HepG2 (cell line): ENCODE results near the gene PSMA4. TPM values are rescaled to one million over a fixed set of nuclear protein-coding genes. Genes with fewer than 3 reads are reported as not detected.

Experiments used
- ATAC-seq: fragments of 200-7000 bp; cut with Tn5 transposase; 3 replicates; pipeline ENCODE4 v1.9.1; 2020; ENCODE audit warnings: mild to moderate bottlenecking, moderate library complexity
- BruUV-seq: library from RNA; stranded (reverse); fragments of 400-500 nt; replicated peaks from 2 replicates; lab custom pipeline; 2021; lab: Mats Ljungman, UMichigan
- CTCF ChIA-PET: fragments of 300-600 bp; formaldehyde crosslinking; extraction: SDS; loops from one replicate; lab custom pipeline; 2021; ENCODE audit warnings: low total read pairs, inconsistent platforms, low intra/inter-chr PET ratio; lab: Yijun Ruan, JAX
- POLR2A ChIA-PET: fragments of 350-600 bp; sonication (Branson Sonifier 250); formaldehyde crosslinking; loops from one replicate; lab custom pipeline; 2020; ENCODE audit warnings: antibody characterized with exemption, inconsistent platforms; lab: Yijun Ruan, JAX
- DNase-seq: peaks from one replicate; pipeline ENCODE4 v3.0.0-alpha.2; 2015; ENCODE audit warnings: low spot score
- FAIRE-seq: peaks from 3 replicates; lab custom pipeline; 2011; peaks lifted over from hg19 to GRCh38; lab: Jason Lieb, UNC
- H2AFZ ChIP-seq: one replicate; pipeline ENCODE4 v1.6.1; 2011; ENCODE audit warnings: low read length, inconsistent platforms
- H3K27ac ChIP-seq: fragments of 300-600 bp; 3 replicates; pipeline ENCODE4 v1.8.0; 2011; ENCODE audit warnings: mixed run types, mild to moderate bottlenecking, mixed read lengths, low read length, inconsistent platforms; ENCODE audit not compliant: insufficient read depth; ENCODE audit errors: extremely low read length
- H3K27me3 ChIP-seq, 2 experiments: fragments of 200-600 bp in 1 of 2; 2 replicates in 1 of 2; 3 replicates in 1 of 2; pipeline versions ENCODE4 v1.6.0 to v1.8.0; 2011; ENCODE audit warnings: low read length in 2 of 2, mild to moderate bottlenecking in 2 of 2, moderate library complexity in 2 of 2, inconsistent platforms in 1 of 2; ENCODE audit not compliant: insufficient read depth in 2 of 2, control insufficient read depth in 1 of 2
- H3K36me3 ChIP-seq, 2 experiments: fragments of 200-600 bp in 1 of 2; replicated peaks in 1 of 2; 2 replicates in 1 of 2; 3 replicates in 1 of 2; pipeline versions ENCODE4 v1.5.1 to v1.8.0; 2011; ENCODE audit warnings: low read length in 2 of 2, inconsistent platforms in 1 of 2; ENCODE audit not compliant: insufficient read depth in 2 of 2, control insufficient read depth in 1 of 2
- H3K4me1 ChIP-seq: 2 replicates; pipeline ENCODE4 v1.5.1; 2012; ENCODE audit warnings: low read length, inconsistent platforms; ENCODE audit not compliant: insufficient read depth
- H3K4me2 ChIP-seq: 2 replicates; pipeline ENCODE4 v1.6.0; 2011; ENCODE audit warnings: low read depth, low read length, inconsistent platforms
- H3K4me3 ChIP-seq, 3 experiments: fragments of 200-600 bp in 1 of 3; sonication (generic), shearing (Covaris generic) in 1 of 3; replicated peaks in 1 of 3; 2 replicates each; pipeline ENCODE4 v1.5.1; 2011 to 2016; ENCODE audit warnings: low read length in 3 of 3, inconsistent platforms in 2 of 3, low read depth in 2 of 3, mild to moderate bottlenecking in 2 of 3, control low read depth in 1 of 3, mixed read lengths in 1 of 3; ENCODE audit not compliant: insufficient read depth in 1 of 3
- H3K79me2 ChIP-seq: one replicate; pipeline ENCODE4 v1.6.1; 2011; ENCODE audit warnings: low read length, inconsistent platforms; ENCODE audit not compliant: insufficient read depth
- H3K9ac ChIP-seq: 2 replicates; pipeline ENCODE4 v1.6.0; 2011; ENCODE audit warnings: mild to moderate bottlenecking, low read depth, low read length, inconsistent platforms; ENCODE audit not compliant: insufficient read depth
- H3K9me3 ChIP-seq: 2 replicates; pipeline ENCODE4 v1.5.1; 2012; ENCODE audit warnings: mild to moderate bottlenecking, low read length
- H4K20me1 ChIP-seq: 2 replicates; pipeline ENCODE4 v1.6.0; 2011; ENCODE audit warnings: inconsistent platforms, mild to moderate bottlenecking, low read length, moderate library complexity; ENCODE audit not compliant: insufficient read depth
- CCDC6 ChIP-seq: sonication (generic); formaldehyde crosslinking; IDR thresholded peaks from 2 replicates; pipeline ENCODE4 v1.8.1; 2022; ENCODE audit warnings: mild to moderate bottlenecking, missing genetic modification reagents, moderate library complexity
- MAFF ChIP-seq: IDR thresholded peaks from 2 replicates; pipeline ENCODE4 v1.6.1; 2011; ENCODE audit warnings: low read depth, low read length, improper control_type of control experiment
- MAFK ChIP-seq, 2 experiments: IDR thresholded peaks in 1 of 2; conservative IDR thresholded peaks in 1 of 2; 2 replicates each; pipeline ENCODE4 v1.6.1; 2011; ENCODE audit warnings: improper control_type of control experiment in 2 of 2, low read length in 2 of 2
- NFYB ChIP-seq: sonication (generic); formaldehyde crosslinking; IDR thresholded peaks from 2 replicates; pipeline ENCODE4 v1.4.0; 2020; ENCODE audit warnings: missing genetic modification reagents
- PCBP1 ChIP-seq: fragments of 200-400 bp; formaldehyde crosslinking; IDR thresholded peaks from 2 replicates; pipeline ENCODE4 v1.6.1; 2017; ENCODE audit warnings: mild to moderate bottlenecking, low read depth, low read length, borderline replicate concordance
- ZNF430 ChIP-seq: sonication (generic); formaldehyde crosslinking; IDR thresholded peaks from 2 replicates; pipeline ENCODE4 v1.9.0; 2021; ENCODE audit warnings: mild to moderate bottlenecking, missing genetic modification reagents
- WGBS: methylation state at CpG from one replicate; pipeline ENCODE4 v1.1.6; 2017; ENCODE audit warnings: low lambda C conversion rate; 5-methylcytosine and 5-hydroxymethylcytosine counted together
- in situ Hi-C: cut with HindIII; loops from 2 replicates; pipeline ENCODE4 v1.10.0; 2017; ENCODE audit warnings: low pct_unique_long_range_greater_than_20kb; ENCODE audit not compliant: extremely low pct_ligation_motif_present
- intact Hi-C: fragments of 100-400 bp; cut with micrococcal nuclease; formaldehyde crosslinking; loops from one replicate; pipeline ENCODE4 v1.10.0; 2022; ENCODE audit not compliant: unreplicated experiment
- polyA plus RNA-seq, 8 experiments: library from polyadenylated mRNA; depleted of rRNA in 3 of 8; stranded (reverse) in 7 of 8; unstranded in 1 of 8; fragments of >200 nt; fragmentation: Illumina TruSeq in 4 of 8; extraction: Trizol in 4 of 8; gene quantifications; 2 replicates each; pipeline versions ENCODE4 v1.2.1 to v1.2.3, GENCODE V29; 2011 to 2016; ENCODE audit warnings: low read depth in 4 of 8, missing spikeins in 1 of 8, mixed read lengths in 1 of 8; ENCODE audit not compliant: insufficient read depth in 1 of 8
- total RNA-seq, 5 experiments: library from RNA; depleted of rRNA; stranded (reverse); fragments of >200 nt; fragmentation: Illumina TruSeq; extraction: Trizol; gene quantifications; 2 replicates each; pipeline ENCODE4 v1.2.3, GENCODE V29; 2016; ENCODE audit warnings: low read depth in 1 of 5
- TF ChIP-seq, protein P1 (sequence below): sonication (generic); formaldehyde crosslinking; IDR thresholded peaks from 2 replicates; pipeline ENCODE4 v1.4.0; 2020; ENCODE audit warnings: missing genetic modification reagents

The PSMA4 gene
- total and polyA plus RNA-seq, 2 of the 13 experiments (the other 11 are each of a cell fraction or from before 2014, with no cell fraction given): 202 to 404 TPM

DNA sequence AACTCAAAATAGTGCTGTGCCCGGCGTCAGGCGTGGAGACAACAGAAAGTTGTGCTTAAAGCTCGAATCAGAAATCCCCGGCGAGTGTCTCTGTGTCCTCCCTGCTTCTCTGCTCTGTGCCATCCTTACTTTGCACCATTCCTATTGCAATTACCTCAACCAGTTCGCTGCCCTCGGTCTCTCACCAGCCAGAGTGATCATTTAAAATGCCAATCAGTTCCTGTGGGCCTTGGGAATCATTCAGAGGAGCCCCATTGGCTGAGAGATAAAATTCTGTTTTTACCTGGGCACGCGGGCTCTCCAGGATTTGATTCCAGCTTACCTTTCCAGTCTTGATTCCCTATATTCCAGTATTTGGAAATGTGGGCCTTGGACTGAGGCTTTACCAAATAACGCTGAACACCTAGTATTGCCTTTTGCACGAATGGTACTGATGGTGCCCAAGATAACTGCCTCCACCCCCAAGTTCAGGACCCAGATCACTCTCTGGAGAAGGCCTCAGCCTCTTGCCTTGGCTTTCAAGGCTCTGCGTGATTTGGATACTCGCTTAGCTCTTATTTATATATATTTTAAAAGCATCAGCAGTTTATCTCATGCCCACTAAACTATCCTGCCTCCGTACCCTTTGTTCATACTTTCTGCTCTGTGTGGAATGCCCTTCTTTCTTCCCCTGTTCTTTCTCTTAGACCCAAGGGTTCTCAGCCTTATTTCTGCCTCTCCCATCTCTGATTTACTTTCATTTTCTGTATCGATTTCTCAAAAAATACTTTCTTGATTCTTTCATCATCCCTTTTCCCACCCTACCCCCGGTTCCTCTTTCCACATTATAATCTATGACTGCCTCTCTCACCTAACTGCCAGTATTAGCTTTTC lies 863 bp downstream of the PSMA4 start (continued):
- 0 out of 2 replicates have a peak, but pooled peaks have one; percentile 28 for TF ChIP-seq NFYB (CRISPR knock-in tag)

DNA sequence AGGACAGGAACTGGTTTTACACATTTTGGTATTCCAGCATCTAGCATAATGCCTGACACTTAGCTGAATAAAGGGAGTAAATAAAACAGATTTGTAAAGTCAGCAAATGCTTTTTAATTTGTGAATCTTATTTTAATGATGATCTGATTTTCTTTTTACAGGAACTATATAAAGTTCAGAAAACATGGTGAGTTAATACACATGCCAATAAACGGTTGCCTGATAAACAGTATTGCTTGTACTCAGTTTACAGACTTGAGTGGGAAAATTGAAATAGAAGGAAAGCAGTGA lies 1.4 kb downstream of the PSMA4 start:
- CTCF ChIA-PET: no interaction called here
- Histone ChIP-seq H3K27me3 (no peaks in the 10 kb centered on the region; a peak in 1 of 5 replicates), H3K4me1 (peaks cover 25% of the 10 kb centered on the region), H3K4me2 (peak overlapping the region; percentile 89), H3K4me3 (peak overlapping the region; percentile 83 to 88 (median 87); a peak in 5 of 6 replicates), H2AFZ (no peak overlapping the region), H3K27ac (no peak overlapping the region), H4K20me1 (no peaks in the 10 kb centered on the region), H3K9ac (peak overlapping the region; percentile 87; the same call in 1 of the 2 replicates), H3K79me2 (peaks cover 24% of the 10 kb centered on the region), H3K36me3 (peaks cover 4 to 28% of the 10 kb centered on the region in 2 experiments), H3K9me3 (no peaks in the 10 kb centered on the region)
- no TSS peak for BruUV-seq
- FAIRE-seq: no peak
- ATAC-seq: no peak
- intact Hi-C loops (loop anchor here (5.0 kb wide), 1 partner anchor 34 kb away; the partner anchor contains the start of gene HYKK), in situ Hi-C loops (no loop called here)
- TF ChIP-seq ZNF430 (CRISPR knock-in tag) (no peak), CCDC6 (CRISPR knock-in tag) (no peak), MAFK (conservative IDR thresholded peaks at IDR 0.05 in 1 of 2, IDR thresholded peaks at IDR 0.05 in 1 of 2; ENCODE audit: low read length in 2 of 2) (peak; percentile 57 to 64), MAFF (peak; percentile 54; the same call in 1 of the 2 replicates), PCBP1 (no peak)
- TF ChIP-seq, protein P1, sequence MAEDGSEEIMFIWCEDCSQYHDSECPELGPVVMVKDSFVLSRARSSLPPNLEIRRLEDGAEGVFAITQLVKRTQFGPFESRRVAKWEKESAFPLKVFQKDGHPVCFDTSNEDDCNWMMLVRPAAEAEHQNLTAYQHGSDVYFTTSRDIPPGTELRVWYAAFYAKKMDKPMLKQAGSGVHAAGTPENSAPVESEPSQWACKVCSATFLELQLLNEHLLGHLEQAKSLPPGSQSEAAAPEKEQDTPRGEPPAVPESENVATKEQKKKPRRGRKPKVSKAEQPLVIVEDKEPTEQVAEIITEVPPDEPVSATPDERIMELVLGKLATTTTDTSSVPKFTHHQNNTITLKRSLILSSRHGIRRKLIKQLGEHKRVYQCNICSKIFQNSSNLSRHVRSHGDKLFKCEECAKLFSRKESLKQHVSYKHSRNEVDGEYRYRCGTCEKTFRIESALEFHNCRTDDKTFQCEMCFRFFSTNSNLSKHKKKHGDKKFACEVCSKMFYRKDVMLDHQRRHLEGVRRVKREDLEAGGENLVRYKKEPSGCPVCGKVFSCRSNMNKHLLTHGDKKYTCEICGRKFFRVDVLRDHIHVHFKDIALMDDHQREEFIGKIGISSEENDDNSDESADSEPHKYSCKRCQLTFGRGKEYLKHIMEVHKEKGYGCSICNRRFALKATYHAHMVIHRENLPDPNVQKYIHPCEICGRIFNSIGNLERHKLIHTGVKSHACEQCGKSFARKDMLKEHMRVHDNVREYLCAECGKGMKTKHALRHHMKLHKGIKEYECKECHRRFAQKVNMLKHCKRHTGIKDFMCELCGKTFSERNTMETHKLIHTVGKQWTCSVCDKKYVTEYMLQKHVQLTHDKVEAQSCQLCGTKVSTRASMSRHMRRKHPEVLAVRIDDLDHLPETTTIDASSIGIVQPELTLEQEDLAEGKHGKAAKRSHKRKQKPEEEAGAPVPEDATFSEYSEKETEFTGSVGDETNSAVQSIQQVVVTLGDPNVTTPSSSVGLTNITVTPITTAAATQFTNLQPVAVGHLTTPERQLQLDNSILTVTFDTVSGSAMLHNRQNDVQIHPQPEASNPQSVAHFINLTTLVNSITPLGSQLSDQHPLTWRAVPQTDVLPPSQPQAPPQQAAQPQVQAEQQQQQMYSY (CRISPR knock-in tag): no peak
- POLR2A ChIA-PET: interaction anchor here (2.1 to 3.4 kb wide), 3 partner anchors 8 to 103 kb away, joined by 15 to 40 read pairs (median 17); partner anchors contain the start of genes CHRNA5 and IREB2
- DNase-seq: no peak
- 35% methylated on average over 1 of the region's 1 CpG for WGBS
